GM12891 (cell line): ENCODE measurements around the gene STX16.

Experiments
- POLR2A ChIP-seq: IDR thresholded peaks from 2 replicates; pipeline ENCODE4 v1.6.1; 2011; ENCODE audit warnings: low read depth, low read length, control low read depth
- POLR2AphosphoS5 ChIP-seq: IDR thresholded peaks from 2 replicates; pipeline ENCODE4 v1.6.1; 2011; ENCODE audit warnings: low read depth, low read length, control low read depth
- TAF1 ChIP-seq: IDR thresholded peaks from 2 replicates; pipeline ENCODE4 v1.6.1; 2011; ENCODE audit warnings: low read depth, low read length, control low read depth

DNA sequence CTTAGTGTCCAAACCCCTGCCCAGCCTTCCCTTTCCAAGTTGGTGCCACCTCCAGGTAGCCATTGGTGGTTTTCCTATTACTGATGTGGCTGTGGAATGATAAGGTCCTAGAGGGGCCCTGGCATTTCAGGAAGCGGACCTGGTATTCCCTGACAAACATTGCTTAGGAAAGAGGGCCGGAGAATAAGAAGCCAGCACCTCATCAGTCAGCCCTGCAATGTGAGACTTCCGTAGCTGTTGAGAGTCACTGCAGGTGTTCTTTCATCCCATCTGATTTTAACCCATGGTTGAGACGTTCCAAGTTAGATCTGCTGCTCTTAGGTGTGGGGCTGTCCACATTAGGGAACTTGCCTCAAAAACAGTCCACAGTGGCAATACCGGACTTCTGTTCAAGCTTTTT lies 26.7 kb downstream of the STX16 start:
- no peak for TF ChIP-seq POLR2A
- no peak for TF ChIP-seq TAF1
- no peak for TF ChIP-seq POLR2AphosphoS5
